ENCODE results near the gene XPO4.

GRCh38 chr13:20923272-20923671 lies 20.7 kb upstream of the XPO4 start:
- no peak for TF ChIP-seq CTCF (IDR thresholded peaks at IDR 0.05)
- TF ChIP-seq POLR2A (IDR thresholded peaks at IDR 0.05): no peak
- TF ChIP-seq EP300 (IDR thresholded peaks at IDR 0.05; ENCODE audit: low read depth): no peak
- TF ChIP-seq POLR2AphosphoS5 (IDR thresholded peaks at IDR 0.05): no peak
